GM19463 (cell line): Measurements from ENCODE around the gene ZBTB7C.

ENCODE experiments used
- ATAC-seq: cut with Tn5 transposase; IDR thresholded peaks from one replicate; pipeline ENCODE4 v1.9.1; 2021; ENCODE audit warnings: mild to moderate bottlenecking, moderate library complexity; ENCODE audit not compliant: unreplicated experiment

Gene ZBTB7C

DNA sequence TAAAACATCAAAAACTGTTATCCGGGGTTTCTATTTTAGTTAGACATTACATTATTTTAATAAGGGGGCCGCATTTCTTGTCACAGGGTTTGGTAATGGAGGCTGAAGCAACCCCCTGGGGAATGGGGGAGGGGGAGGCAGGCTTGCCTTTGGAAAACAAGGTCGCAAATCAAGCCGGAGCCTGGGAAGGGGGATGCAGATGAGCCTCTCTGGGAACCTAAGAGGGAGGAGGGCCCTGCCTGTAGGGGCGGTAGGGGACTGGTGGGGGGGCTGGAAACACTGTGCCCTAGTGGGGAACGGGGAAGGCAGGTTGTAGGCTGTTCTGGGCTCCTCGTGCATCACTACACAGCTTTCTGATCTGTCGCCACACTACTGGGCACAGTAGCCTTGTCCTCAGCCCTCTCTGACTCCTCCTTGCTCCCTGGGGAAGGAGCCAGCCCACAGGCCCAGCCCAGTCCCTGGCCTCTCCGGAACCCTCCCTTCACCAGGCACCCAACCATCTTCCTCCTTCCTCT, 308.5 kb downstream of the ZBTB7C start:
- ATAC-seq: no peak

DNA sequence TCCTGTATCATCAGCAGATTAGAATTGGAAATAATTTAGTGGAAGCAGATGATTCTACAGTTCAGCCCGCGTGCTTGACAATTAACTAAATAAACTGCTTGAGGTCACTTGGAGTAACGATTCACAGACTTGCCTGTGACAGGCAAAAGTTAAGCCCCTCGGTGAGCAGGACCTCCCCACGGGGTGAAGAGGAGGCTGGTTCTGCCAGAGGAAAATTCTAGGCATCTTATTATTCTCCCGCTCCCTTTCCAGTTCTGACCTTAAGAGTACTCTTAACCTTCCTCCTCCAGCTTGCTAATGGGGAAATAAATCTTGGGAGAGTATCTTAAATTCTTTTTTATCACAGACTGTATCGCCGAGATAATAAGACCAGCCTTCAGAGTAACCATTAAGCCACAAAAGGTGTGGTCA, 309.0 kb downstream of the ZBTB7C start:
- ATAC-seq: no peak

DNA sequence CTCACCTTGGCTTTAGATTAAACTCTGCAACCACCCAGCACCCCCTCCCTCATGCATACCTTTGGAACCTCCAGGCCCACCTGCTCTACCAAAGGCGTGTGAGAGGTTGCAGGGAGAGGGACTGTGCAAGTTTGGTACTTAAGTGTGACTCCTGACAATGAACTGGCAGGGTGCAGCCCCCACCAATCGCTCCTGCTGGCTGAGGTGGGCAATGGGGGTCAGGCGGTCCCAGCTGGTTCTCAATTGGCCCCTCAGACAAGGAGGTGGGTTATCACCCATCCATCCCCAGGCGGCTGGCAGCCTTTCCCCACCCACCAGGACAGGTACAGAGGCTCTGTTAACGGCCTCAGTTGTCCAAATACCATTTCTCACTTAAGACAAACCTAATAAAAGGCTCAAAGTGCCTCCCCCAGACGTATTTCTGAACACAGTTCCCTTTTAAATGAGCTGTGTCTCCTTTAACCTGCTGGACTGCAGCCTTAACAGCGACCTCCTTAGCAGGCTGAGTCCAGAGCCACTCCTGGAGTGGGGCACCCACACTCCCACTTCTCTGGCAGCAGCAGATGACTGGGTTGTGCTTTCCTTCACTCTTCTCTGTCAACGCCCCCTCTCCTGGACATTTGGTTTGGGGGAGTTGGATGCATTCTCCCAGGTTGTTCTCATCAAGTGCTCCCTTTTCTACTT, 309.6 kb downstream of the ZBTB7C start:
- ATAC-seq: no peak

DNA sequence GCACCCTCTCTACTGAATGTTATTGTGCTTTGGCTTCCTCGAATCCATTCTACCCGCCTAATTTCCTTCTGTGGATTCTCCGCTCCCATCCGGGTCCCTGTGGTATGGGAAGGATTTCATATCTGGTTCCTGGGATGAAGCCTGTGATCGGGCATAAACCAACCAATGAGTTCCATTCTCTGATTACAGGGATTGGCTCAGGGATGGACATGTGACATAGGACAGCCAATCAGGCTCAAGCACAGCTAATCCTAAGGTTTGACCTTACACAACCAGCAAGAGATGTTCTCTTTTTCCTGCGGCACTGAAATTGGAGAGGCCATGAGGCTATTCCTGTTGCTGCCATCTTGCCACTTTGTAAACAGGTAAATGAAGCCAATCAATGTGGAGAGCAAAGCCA, 310.6 kb downstream of the ZBTB7C start:
- no peak for ATAC-seq

DNA sequence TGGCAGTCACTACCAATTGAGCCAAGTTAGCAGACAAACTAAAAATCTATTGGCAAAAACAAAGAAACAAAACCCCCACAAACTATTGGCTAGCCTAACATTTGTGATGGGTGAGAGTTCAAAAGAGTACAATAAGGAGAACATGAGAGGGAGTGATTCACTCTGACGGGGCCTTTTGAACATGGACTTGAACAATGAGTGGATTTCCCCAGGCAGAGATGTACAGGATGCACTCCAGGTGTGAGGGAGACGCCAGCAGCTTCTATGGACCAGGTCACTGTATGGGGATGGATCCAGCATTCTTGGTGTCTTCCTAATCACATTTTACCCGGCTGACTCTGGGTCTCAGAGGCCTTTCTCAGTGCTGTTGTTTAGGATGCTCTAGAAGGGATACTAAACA, 311.2 kb downstream of the ZBTB7C start:
- no peak for ATAC-seq

DNA sequence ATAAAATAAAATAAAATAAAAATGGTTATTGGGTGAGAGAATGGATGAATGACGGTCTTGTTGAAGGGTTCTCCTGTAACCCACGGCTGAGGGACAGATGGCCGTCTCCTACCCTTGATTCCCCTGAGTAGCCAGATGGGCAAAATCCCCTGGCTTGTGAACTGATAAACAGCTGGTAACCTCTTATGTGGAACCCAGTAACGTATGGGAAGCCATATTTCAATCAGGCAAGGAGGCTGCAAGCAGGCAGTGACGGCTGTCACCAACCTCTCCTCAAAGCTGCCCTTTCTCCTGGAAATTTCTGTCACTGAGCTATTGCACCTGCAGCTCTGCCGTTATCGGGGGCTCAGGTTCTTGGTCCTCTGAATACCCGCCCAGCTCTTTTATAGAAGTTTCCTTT, 313.5 kb downstream of the ZBTB7C start:
- ATAC-seq: no peak

DNA sequence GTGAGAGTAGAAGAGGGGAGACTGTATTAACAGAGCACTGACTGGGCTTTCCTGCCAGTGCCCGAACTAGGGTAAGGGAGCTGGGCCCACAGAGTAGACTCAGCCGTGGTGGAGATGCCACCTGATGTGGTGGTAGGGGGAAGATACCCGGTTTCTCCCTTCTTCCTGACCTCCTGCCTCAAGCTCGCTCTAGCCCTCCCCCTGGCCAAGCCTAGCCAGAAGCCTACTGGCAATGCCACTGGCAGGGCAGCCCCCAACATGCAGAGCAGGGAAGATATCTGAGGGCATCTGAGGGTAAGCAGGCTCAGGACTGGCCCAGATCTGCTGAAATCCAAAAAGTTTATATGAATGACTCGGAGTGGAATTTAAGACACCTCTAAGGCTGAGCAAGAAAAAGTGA, 316.1 kb downstream of the ZBTB7C start:
- ATAC-seq: no peak

DNA sequence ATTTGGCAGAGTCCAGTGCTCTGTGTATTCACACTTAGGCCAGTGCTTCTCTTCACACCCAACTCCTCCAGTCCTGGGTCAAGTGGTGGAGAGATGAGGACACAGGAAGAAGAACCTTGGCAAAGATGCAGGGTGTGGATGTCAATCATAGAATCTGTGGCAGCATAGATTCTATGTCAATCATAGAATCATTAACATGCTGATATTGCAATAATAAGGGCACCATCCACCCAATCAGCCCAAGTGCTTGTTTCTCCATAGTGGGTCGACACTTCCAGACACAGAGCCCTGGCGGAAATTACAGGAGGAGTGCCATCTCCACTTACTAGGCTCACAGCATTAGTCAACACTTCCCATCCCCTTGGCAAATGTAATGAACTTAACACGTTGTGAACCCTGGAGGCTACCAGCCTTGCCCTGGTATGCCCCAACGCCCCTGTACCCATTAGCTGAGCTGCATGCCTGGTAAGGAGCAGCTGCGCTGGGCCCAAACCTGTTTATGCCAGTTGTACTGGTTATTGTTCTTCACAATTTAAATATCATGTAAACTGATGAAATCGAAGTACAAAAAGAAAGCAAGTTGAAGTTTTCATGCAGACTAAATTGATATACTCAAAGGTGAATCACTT, 317.2 kb downstream of the ZBTB7C start:
- no peak for ATAC-seq

DNA sequence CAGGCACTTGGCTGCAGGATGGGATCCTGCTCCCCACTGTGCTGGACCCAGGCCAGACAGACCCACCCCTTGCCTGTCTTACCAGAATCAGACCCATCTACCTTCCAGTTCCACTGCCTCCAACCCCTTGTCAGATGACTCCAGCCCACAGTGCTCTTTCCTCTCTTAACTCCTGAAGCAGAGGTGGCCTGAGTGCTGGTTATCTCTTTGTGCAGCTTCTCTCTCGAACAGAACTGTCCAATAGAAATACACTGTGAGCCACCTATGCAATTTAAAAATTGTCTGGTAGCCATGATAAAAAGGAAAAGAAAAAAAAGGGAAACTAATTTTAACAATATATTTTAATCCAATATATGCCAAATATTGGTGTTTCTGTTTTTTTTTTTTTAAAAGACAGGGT, 318.5 kb downstream of the ZBTB7C start:
- no peak for ATAC-seq

DNA sequence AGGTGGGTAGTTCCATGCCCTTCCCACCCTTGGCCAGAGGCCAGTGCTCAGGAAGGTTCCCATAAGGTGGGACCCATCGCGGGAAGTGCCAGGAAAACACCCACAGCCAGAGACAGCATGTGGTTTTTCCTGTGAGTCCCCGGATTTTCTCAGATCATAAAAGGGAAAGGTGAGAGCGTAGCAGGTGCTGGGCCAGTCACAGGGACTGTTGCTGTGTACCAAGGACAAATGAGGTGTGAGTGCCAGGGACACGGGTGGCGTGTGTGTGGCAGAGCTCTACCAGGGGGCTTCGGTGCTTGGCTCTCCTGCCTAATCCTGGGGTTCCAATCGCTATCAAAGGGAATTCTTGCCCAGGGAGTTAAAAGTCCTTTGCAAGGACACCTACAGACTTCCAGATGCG, 319.2 kb downstream of the ZBTB7C start:
- ATAC-seq: no peak

DNA sequence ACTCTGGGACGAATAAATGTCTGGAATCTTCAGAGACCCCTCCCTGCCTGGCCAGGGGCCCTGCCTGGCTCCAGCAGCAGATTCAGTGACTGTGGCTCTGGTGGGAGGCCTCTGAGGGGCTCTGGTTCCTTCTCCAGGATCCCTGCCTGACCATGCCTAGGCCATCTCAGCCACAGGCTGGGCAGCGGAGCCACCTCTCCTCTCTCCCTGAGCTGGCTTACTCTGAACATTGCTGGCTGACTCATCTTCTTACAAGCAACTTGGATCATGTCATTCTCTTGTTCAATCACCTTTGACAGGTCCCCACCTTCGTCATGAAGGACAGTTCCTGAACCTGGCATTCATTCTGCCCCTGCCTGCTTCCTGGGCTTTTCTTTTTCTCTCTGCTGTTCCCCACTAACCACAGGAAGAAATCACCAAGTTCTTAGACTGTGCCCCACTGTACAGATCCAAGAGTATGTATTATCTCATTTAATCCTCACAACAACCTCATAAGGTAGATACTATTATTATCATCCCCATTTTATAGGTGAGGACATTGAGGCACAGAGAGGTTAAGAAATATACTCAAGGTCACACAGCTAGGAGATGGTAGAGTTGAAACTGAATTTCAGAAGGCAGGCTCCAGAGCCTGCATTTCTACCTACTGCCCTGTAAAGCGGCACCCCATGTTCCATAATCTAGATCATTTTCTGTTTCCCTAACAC, 323.2 kb downstream of the ZBTB7C start:
- ATAC-seq: no peak

DNA sequence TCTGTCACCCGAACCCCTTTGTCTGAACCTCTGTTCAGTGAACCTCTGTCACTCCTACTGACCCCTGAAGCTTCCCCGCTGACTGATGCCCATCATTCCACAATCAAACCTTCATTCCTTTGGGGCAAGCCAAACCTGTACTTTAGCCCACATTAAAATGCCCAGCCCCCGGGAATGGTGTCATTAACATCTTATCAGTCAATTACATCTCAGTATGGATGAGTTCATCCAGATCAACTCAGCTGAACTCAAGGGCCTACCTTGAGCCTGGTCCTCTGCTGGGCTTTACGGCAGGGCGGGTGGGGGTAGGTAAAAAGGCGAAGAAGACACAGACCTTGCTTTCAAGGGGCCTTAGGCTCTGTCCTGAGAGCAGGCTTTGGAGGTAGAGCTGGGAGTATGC, 324.3 kb downstream of the ZBTB7C start:
- ATAC-seq: no peak

DNA sequence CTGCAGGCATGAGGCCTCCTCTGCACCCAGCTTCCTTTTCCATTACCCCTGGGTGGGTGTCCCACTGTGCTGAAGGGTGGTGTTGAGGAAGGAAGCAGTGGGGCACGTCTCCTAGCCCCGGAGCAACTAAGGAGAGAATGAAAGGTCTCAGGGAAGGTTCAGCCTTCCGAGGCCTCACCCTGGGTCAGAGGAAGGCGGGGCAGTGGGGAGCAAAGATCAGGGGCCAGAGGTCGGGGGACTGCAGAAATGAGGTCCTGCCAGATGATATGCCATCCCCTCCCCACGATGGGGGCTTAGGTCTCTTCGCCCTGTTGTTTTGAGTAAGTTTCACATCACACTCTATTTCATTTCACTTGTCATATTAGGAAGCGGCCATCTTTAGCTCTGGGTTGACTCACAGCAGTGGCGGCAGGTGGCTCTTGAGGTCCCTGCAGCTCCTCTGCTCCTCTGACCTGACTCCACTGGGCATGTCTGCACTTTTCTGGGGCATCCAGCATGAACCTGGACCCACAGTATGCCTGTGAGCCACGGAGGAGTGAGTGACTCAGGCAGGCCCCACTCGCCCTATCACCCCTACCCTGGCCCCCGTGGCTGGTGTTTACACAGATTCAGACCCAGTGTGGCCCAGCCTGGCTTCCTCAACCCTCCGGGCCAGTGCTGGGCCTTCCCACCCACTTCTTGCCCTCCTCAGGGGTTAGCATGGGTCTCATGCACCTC, 325.0 kb downstream of the ZBTB7C start:
- ATAC-seq: no peak

DNA sequence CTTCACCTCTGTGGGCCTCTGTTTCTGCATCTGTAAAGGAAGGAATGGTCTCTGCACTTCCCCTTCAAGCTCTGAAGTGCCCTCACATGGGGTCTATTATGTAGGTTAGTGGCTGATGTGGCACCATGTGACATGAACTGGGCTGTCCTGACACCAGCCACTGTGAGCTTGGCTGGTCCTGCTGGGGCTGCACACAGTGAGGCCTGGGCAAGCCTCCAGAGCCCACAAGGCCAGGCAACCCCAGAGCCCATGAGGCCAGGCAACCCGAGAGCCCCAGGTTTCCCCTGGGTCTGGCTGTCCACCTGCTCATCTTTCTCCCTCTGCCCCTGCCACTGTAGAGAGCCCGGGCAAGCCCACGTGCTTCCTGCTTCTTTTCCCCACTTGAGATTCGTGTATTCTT, 328.6 kb downstream of the ZBTB7C start:
- ATAC-seq: no peak

DNA sequence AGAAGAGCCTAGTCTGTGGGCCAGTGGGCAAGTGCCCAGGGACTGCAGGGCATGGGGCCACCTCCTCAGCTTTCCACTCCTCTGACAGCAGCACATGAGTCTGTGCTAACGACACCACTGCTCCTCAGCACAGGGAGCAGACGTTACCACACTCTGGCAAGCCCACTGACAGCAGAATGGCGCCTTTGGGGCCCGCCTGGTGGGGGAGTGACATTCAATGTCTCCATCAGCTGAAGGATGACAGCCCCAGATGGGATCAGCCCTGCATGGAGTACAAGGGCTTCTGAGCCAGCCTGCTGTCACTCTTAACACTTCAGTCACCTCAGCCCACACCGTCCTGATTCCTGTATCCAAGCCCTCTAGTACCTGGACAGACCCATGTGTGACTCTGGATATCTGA, 329.3 kb downstream of the ZBTB7C start:
- ATAC-seq: no peak

DNA sequence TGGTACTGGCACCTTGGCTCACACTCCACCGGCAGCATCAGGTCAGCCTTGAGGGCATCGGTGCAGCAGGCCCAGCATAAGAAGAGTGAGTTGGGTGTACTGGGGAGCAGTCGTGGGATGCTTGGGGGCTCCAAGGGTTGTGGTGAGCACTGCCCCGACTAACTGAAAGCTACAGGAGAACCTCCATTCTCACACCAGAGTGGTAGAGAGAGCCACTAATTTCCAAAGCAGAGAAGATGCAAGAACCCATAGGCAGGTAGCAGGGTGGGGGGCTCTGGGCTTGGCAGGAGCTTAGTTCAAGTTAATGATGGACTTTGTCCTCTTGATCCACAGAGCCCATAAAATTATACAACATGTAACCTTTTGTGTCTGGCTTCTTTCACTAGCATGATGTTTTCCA, 330.7 kb downstream of the ZBTB7C start:
- no peak for ATAC-seq

DNA sequence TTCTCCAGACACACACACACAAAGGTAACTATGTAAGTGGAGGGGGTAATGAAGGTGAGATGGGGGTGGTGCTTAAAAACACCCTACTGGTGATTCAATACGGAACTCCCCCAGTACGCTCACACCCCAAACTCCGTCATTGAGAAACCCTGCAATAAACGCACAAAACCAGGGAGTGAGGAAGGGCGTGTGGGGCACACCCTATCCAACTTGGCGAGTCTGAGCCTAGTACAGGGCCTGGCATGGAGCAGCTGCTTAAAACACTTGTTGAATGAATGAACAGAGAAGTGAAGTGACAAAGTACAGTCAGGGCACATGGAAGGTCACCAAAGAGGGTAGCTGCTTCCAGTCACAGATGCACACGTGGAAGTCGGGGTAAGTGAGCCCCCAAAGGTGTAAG, 331.9 kb downstream of the ZBTB7C start:
- ATAC-seq: no peak

DNA sequence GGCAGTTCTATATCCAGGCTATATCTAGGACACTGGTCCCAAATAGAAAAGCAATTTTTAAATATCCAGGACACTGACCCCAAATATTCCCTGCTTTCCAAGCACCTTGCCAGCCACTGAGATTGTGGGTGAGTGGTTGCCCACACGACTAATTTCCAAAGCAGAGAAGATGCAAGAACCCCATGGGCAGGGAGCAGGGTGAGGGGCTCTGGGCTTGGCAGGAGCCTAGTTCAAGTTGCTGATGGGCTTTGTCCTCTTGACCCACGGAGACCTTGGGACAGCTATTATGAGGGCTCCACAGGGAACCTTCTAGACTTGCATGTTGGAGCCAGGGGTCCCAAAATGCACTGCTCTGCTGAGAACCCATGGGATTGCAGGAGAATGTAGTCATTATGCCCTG, 332.7 kb downstream of the ZBTB7C start:
- ATAC-seq: no peak

DNA sequence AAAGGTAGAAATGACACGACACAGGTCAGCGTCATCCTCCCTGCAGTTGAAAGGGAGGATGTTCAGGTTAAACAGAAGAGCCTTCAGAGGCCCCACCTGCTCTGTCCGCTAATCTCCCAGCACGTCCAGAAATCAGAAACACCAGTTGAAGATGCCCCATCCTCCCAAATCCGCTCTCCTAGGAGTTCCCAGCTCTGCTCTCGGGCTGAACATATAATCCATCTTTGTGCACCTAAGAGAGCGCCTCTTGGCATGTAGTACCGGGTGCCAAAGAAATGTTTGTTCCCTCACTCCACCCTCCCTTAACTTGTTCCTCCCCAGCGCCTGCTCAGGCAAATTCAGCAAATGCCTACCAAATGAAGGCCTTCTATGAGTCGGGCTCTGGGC, 333.5 kb downstream of the ZBTB7C start:
- ATAC-seq: no peak

DNA sequence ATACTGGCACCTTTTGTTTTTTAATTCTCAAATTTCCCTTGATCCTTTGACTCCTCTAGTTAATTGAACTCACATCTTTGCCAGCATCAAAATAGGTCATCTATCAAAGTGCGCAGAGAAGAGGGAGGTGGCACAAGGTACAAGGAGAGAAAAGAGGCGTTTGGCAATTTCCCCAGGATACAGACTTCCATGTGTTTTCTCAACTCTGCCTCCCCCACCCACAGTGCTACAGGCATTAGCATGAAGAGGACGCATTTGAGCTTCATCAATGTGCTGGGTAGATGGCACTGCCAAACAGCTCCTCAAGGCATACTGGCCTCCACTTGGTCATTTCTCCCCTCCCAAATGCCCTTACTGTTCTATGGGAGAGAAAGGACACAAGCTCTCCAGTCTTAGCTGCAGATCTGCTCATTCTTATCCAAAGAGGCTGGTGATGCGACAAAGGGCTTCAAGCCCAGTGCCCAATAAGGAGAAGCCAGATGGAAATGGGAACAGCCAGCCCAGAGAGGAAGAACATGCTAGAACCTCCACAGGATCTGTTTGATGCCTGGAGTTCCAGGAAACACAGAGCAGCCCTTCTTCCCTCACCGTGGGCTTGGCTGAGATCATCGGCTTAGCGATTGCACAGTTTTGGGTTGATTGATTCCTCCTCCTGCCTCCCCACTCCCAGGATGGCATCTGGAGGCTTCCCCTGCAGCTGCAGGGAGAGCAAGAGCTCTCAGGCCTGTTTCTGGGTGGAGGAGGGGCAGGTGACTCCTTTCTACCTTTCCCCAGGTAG, 334.1 kb downstream of the ZBTB7C start:
- no peak for ATAC-seq
